ENCODE data around the gene SYNDIG1. TPM values are rescaled to one million over a fixed set of nuclear protein-coding genes. Genes with fewer than 3 reads are reported as not detected.
A peak's percentile ranks its signal among the peaks of the same experiment; 100 is the strongest.

SYNDIG1 gene
- total RNA-seq, 1 experiment from 2014 or later = 5.4 TPM

DNA sequence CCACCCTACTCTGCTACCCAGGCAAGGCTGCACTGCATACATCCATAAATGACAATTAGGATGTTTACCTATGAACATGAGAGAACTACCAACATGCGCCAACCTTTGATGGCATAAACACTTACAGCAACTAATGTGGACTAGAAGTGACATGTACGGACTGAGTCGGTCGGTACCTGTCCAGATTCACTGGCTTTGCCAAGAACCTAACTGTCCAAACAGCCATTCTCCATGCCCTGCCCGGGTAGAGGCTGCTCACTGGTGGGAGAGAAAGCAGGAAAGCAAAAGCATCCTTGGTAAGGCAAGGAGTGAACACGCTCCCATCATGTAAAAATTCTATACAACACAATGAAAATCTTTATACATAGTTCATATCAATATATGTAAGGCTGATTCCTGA lies 30.0 kb downstream of the SYNDIG1 start:
- Histone ChIP-seq H4K8ac (replicated peaks; ENCODE audit: insufficient read length, low read depth, low read length) (no peak overlapping the region), H3K79me1 (ENCODE audit: insufficient read depth, low read depth, low read length, poor library complexity, severe bottlenecking) (no peaks in the 10 kb centered on the region), H3K4me2 (ENCODE audit: insufficient read depth, insufficient read length, low read length) (no peak overlapping the region), H2AFZ (ENCODE audit: low read length) (no peak overlapping the region), H3K27me3 (ENCODE audit: insufficient read depth, low read length) (no peaks in the 10 kb centered on the region), H3T11ph (ENCODE audit: low read length) (no peak overlapping the region), H3K14ac (ENCODE audit: insufficient read depth, low read length) (no peak overlapping the region), H3K4me1 (ENCODE audit: insufficient read depth, low read length) (no peaks in the 10 kb centered on the region), H4K5ac (ENCODE audit: insufficient read length, low read depth, low read length) (no peak overlapping the region), H2BK120ac (ENCODE audit: low read depth, low read length, poor library complexity, severe bottlenecking) (no peak overlapping the region), H3K9me3 (ENCODE audit: control insufficient read depth, low read depth, low read length) (no peaks in the 10 kb centered on the region), H2BK5ac (ENCODE audit: insufficient read length, low read length) (no peak overlapping the region), H2BK20ac (ENCODE audit: low read depth, low read length, poor library complexity, severe bottlenecking) (no peak overlapping the region), H3K23me2 (ENCODE audit: insufficient read length, low read depth, low read length, poor library complexity, severe bottlenecking) (no peaks in the 10 kb centered on the region), H3K18ac (ENCODE audit: insufficient read length, low read depth, low read length) (no peak overlapping the region), H3K27ac (ENCODE audit: insufficient read length, low read depth, low read length) (no peak overlapping the region), H2BK12ac (ENCODE audit: insufficient read length, low read depth, low read length) (no peak overlapping the region), H4K91ac (ENCODE audit: insufficient read length, low read depth, low read length) (no peak overlapping the region), H3K4ac (ENCODE audit: low read depth, low read length) (no peak overlapping the region), H3K9ac (ENCODE audit: extremely low read depth, insufficient read length, low read length) (no peak overlapping the region), H2AK5ac (ENCODE audit: insufficient read length, low read length) (no peak overlapping the region), H3K56ac (ENCODE audit: insufficient read length, low read depth, low read length) (no peak overlapping the region), H2BK15ac (ENCODE audit: low read depth, low read length) (no peak overlapping the region), H3K79me2 (ENCODE audit: insufficient read depth, low read length) (no peaks in the 10 kb centered on the region), H4K20me1 (ENCODE audit: control insufficient read depth, insufficient read depth, insufficient read length) (no peaks in the 10 kb centered on the region), H3K23ac (ENCODE audit: insufficient read length, low read depth, low read length) (no peak overlapping the region)
- Mint-ChIP-seq H3K27me3 (ENCODE audit: low read depth) (no peaks in the 10 kb centered on the region), H3K9me3 (no peaks in the 10 kb centered on the region), H3K4me1 (peaks cover 0 to 10% of the 10 kb centered on the region in 2 experiments; a peak in 2 of 4 replicates), H3K27ac (no peak overlapping the region), H3K36me3 (ENCODE audit: insufficient read depth in 1 of 3, low read depth in 3 of 3) (peaks cover 0 to 2% (median 2%) of the 10 kb centered on the region in 3 experiments; a peak in 2 of 7 replicates), H3K4me3 (no peak overlapping the region)
- peak; percentile 2 for DNase-seq
- TF ChIP-seq, protein P1, sequence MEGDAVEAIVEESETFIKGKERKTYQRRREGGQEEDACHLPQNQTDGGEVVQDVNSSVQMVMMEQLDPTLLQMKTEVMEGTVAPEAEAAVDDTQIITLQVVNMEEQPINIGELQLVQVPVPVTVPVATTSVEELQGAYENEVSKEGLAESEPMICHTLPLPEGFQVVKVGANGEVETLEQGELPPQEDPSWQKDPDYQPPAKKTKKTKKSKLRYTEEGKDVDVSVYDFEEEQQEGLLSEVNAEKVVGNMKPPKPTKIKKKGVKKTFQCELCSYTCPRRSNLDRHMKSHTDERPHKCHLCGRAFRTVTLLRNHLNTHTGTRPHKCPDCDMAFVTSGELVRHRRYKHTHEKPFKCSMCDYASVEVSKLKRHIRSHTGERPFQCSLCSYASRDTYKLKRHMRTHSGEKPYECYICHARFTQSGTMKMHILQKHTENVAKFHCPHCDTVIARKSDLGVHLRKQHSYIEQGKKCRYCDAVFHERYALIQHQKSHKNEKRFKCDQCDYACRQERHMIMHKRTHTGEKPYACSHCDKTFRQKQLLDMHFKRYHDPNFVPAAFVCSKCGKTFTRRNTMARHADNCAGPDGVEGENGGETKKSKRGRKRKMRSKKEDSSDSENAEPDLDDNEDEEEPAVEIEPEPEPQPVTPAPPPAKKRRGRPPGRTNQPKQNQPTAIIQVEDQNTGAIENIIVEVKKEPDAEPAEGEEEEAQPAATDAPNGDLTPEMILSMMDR (conservative IDR thresholded peaks at IDR 0.05) = no peak
- WGBS (ENCODE audit: extremely low coverage, insufficient read length, low lambda C conversion rate) = no CpG with 5 or more reads among the region's 6 CpGs
